ENCODE data around the gene PRPF39. TPM values are rescaled to one million over a fixed set of nuclear protein-coding genes. Genes with fewer than 3 reads are reported as not detected.

Gene PRPF39
- total and polyA plus RNA-seq, 2 of the 13 experiments (the other 11 are each of a cell fraction or from before 2014, with no cell fraction given) = 44.2 to 65.0 TPM

- TF ChIP-seq ZNF646 (CRISPR knock-in tag; IDR thresholded peaks at IDR 0.05) = no peak
- no peak for TF ChIP-seq ZBTB34 (CRISPR knock-in tag; IDR thresholded peaks at IDR 0.05)
- no peak for TF ChIP-seq DDIT3 (CRISPR knock-in tag; IDR thresholded peaks at IDR 0.05)
- TF ChIP-seq ZNF431 (CRISPR knock-in tag; IDR thresholded peaks at IDR 0.05; ENCODE audit: borderline replicate concordance, low read depth) = no peak; the same call in 1 of the 2 replicates
- TF ChIP-seq ZHX1 (CRISPR knock-in tag; IDR thresholded peaks at IDR 0.05; ENCODE audit: low read depth) = 0 out of 2 replicates have a peak, but pooled peaks have one; percentile 50
- no peak for TF ChIP-seq HMG20B (CRISPR knock-in tag; conservative IDR thresholded peaks at IDR 0.05)
- no peak for TF ChIP-seq MTF1 (CRISPR knock-in tag; IDR thresholded peaks at IDR 0.05)
- TF ChIP-seq SMARCE1 (IDR thresholded peaks at IDR 0.05; ENCODE audit: borderline replicate concordance) = no peak
- TF ChIP-seq ADNP (CRISPR knock-in tag; IDR thresholded peaks at IDR 0.05) = no peak
- no peak for TF ChIP-seq ZNF703 (CRISPR knock-in tag; IDR thresholded peaks at IDR 0.05; ENCODE audit: borderline replicate concordance)
- peak; percentile 93 for TF ChIP-seq YY1 (IDR thresholded peaks at IDR 0.05; ENCODE audit: insufficient read depth, insufficient replicate concordance, low read depth, low read length)
- peak; percentile 85 for TF ChIP-seq ZNF781 (CRISPR knock-in tag; IDR thresholded peaks at IDR 0.05; ENCODE audit: borderline replicate concordance, not compliant biosample characterization)
- peak; percentile 89 for TF ChIP-seq ZNF605 (CRISPR knock-in tag; IDR thresholded peaks at IDR 0.05)
- no peak for TF ChIP-seq E2F2 (CRISPR knock-in tag; IDR thresholded peaks at IDR 0.05; ENCODE audit: borderline replicate concordance)
Measured at GRCh38 chr14:45134051-45134958, 50.4 kb downstream of the PRPF39 start, which contains the start of gene FKBP3 (continued).

Data from HepG2 (cell line).